ENCODE measurements around the gene PTPRE. TPM values are rescaled to one million over a fixed set of nuclear protein-coding genes. Genes with fewer than 3 reads are reported as not detected.
"Not testable (repeated sequence)": the region's sequence is repeated elsewhere in the genome, so short reads cannot be mapped to it uniquely, and the experiment has no call there.

The PTPRE gene
- total RNA-seq, 1 donor from 2014 or later = 1.2 TPM

DNA sequence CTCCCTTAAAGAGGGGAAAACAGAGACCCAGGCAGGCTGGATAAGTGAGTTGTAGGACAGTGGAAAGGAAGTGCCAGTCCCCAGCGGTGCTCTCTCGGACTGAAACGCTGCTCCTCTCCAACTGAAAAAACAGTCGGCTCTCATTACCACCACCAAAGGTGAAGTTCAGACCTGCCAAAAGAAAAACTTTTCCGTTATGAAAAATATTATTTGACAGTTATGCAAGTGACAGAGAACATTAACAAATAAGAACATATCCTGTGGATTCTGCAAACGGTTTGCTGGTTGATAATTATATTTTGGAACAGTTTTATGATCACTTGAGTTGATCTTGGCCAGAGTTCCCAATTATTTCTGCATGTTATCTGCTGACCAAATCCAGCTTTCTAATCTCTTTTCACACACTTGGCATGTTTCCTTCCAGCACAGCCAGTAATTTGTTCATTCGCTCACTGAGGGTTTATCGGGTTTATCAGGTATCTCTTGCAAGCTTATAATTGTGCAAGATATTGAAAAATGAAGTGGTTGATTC is 82.6 kb downstream of the PTPRE start:
- DNase-seq (ENCODE audit: extremely low spot score, unreplicated experiment) = no peak
- H3K4me1 Mint-ChIP-seq (ENCODE audit: unreplicated experiment) = peaks cover 31% of the 10 kb centered on the region
- no peaks in the 10 kb centered on the region for H3K9me3 Mint-ChIP-seq (ENCODE audit: unreplicated experiment)
- TF ChIP-seq, protein P1, sequence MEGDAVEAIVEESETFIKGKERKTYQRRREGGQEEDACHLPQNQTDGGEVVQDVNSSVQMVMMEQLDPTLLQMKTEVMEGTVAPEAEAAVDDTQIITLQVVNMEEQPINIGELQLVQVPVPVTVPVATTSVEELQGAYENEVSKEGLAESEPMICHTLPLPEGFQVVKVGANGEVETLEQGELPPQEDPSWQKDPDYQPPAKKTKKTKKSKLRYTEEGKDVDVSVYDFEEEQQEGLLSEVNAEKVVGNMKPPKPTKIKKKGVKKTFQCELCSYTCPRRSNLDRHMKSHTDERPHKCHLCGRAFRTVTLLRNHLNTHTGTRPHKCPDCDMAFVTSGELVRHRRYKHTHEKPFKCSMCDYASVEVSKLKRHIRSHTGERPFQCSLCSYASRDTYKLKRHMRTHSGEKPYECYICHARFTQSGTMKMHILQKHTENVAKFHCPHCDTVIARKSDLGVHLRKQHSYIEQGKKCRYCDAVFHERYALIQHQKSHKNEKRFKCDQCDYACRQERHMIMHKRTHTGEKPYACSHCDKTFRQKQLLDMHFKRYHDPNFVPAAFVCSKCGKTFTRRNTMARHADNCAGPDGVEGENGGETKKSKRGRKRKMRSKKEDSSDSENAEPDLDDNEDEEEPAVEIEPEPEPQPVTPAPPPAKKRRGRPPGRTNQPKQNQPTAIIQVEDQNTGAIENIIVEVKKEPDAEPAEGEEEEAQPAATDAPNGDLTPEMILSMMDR (IDR thresholded peaks at IDR 0.05) = no peak
- no peak overlapping the region for H3K4me3 Mint-ChIP-seq (ENCODE audit: unreplicated experiment)
- H3K27me3 Mint-ChIP-seq (ENCODE audit: unreplicated experiment) = no peaks in the 10 kb centered on the region
- H3K27ac Mint-ChIP-seq (ENCODE audit: unreplicated experiment) = peak overlapping the region; percentile 48
- no peaks in the 10 kb centered on the region for H3K36me3 Mint-ChIP-seq (ENCODE audit: unreplicated experiment)

DNA sequence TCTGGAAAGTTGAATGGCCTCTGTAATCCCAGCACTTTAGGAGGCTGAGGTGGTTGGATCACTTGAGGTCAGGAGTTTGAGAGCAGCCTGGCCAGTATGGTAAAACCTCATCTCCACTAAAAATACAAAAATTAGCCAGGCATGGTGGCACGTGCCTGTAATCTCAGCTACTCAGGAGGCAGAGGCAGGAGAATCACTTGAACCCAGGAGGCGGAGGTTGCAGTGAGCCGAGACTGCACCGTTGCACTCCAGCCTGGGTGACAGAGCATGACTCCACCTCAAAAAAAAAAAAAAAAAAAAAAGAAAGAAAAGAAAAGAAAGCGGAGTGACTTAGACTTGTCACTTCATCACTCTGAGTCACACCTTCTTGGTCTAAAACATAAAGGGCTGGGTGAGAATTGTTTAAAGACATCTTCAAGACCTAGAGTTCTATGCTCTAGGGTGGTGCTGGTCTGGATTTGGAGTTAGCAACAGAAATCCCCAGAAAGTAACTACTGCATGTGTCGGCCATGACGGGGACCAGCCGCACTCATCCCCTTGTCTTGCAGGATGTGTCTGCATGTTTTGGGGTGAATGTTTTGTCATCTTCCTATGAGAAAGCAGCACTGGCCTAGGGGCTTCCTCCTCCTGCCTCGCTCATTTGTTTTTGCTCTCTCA is 83.4 kb downstream of the PTPRE start:
- H3K9me3 Mint-ChIP-seq (ENCODE audit: unreplicated experiment); H3K27me3 Mint-ChIP-seq (ENCODE audit: unreplicated experiment); H3K4me3 Mint-ChIP-seq (ENCODE audit: unreplicated experiment); H3K36me3 Mint-ChIP-seq (ENCODE audit: unreplicated experiment); DNase-seq (ENCODE audit: extremely low spot score, unreplicated experiment): not testable (repeated sequence)
- H3K27ac Mint-ChIP-seq (ENCODE audit: unreplicated experiment) = peak overlapping the region; percentile 66
- peaks cover 31% of the 10 kb centered on the region for H3K4me1 Mint-ChIP-seq (ENCODE audit: unreplicated experiment)

DNA sequence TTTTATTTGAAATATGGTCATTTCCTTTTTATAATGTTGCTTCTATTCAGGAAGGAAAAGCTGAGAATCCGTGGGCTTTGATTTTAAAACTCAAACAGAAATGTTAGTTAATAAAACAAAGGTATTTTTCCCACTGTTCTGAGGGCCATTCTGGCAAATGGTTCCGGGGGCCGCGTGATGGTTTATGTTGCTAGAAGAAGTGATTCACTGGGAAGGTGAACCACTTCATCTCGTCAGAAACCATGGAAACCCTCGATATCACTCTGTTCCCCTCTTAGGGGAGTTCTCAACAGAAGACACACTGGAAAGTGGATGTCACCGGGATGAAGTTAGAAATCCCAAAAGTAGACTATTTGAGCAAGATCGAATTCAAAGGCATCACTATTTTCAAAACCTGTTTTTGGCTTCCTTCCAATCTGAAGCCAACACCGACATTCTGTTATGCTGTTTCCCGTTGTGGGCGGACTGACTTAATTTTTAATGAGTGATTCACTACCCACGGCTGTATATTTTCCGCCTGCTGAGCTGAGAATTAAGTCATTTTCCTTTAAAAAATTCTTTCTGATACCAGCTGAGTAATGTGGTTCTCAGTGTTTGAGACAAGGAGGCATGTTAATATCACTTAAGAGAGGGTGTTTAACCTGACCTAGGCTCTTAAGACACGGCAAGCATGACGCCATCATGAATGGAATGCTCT is 84.1 kb downstream of the PTPRE start:
- Mint-ChIP-seq H3K36me3 (ENCODE audit: unreplicated experiment) (no peaks in the 10 kb centered on the region), H3K4me1 (ENCODE audit: unreplicated experiment) (peaks cover 31% of the 10 kb centered on the region), H3K9me3 (ENCODE audit: unreplicated experiment) (no peaks in the 10 kb centered on the region), H3K27me3 (ENCODE audit: unreplicated experiment) (no peaks in the 10 kb centered on the region), H3K4me3 (ENCODE audit: unreplicated experiment) (peak overlapping the region; percentile 16), H3K27ac (ENCODE audit: unreplicated experiment) (peak overlapping the region; percentile 66)
- TF ChIP-seq, protein P1 (IDR thresholded peaks at IDR 0.05) = no peak
- DNase-seq (ENCODE audit: extremely low spot score, unreplicated experiment) = no peak

DNA sequence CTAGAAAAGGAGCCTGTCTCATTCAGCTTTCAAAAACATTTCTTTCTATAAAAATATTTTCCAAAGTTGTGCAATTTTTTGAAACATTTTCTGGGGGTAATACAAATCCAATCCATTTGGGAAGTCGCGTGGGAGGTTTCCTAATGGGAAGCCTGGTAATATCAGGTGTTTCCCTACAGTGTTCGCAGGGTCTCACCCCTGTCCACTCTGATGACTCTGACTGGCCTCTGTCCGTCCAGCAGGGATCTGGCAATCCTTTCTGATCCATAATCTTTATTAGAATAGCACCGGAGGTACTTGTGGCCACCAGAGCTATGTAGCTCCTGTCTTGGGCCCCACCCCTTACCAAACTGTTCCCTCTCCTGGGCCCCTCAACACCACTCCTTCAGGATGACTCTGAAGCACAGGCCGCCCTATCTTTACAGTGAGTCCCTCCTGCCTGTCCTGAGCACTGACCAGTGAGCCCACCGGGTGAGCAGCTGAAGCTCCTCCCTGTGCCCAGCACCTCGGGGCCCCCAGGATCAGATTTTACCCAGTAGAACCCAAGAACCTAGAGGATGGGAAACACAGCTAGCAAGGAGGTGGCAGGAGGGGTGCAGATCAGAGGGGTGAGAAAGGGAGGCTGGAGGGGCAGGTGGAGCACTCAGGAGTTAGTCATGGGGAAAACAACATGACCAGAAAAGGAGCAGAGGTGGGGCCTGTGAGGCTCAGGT is 84.8 kb downstream of the PTPRE start:
- H3K27ac Mint-ChIP-seq (ENCODE audit: unreplicated experiment) = peak overlapping the region; percentile 66
- peaks cover 32% of the 10 kb centered on the region for H3K4me1 Mint-ChIP-seq (ENCODE audit: unreplicated experiment)
- TF ChIP-seq, protein P1 (IDR thresholded peaks at IDR 0.05) = no peak
- peak overlapping the region; percentile 16 for H3K4me3 Mint-ChIP-seq (ENCODE audit: unreplicated experiment)
- no peaks in the 10 kb centered on the region for H3K36me3 Mint-ChIP-seq (ENCODE audit: unreplicated experiment)
- H3K27me3 Mint-ChIP-seq (ENCODE audit: unreplicated experiment) = no peaks in the 10 kb centered on the region
- DNase-seq (ENCODE audit: extremely low spot score, unreplicated experiment) = no peak
- no peaks in the 10 kb centered on the region for H3K9me3 Mint-ChIP-seq (ENCODE audit: unreplicated experiment)

DNA sequence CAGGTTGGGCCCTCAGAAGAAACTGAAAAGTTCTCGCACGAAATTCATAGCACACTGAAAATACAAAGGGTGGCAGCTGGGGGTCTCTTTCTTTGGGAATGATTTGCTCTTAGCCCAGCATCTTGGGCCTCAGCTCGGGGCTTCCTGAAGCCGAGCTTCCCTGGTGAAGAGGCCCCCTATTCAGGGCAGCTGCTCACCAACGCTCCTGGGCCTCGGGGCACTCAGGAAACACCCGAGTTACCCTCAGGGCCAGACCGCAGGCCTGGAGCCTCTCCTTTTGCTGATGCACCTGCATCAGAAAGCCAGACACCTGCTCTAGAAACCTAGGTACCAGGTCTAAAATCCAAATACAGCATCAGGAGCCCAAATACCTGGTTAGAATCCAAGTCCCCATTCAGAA is 85.5 kb downstream of the PTPRE start:
- H3K27me3 Mint-ChIP-seq (ENCODE audit: unreplicated experiment) = no peaks in the 10 kb centered on the region
- no peaks in the 10 kb centered on the region for H3K36me3 Mint-ChIP-seq (ENCODE audit: unreplicated experiment)
- no peak overlapping the region for H3K4me3 Mint-ChIP-seq (ENCODE audit: unreplicated experiment)
- H3K9me3 Mint-ChIP-seq (ENCODE audit: unreplicated experiment) = no peaks in the 10 kb centered on the region
- TF ChIP-seq, protein P1 (IDR thresholded peaks at IDR 0.05) = no peak
- peaks cover 33% of the 10 kb centered on the region for H3K4me1 Mint-ChIP-seq (ENCODE audit: unreplicated experiment)
- no peak overlapping the region for H3K27ac Mint-ChIP-seq (ENCODE audit: unreplicated experiment)
- DNase-seq (ENCODE audit: extremely low spot score, unreplicated experiment) = no peak

Data from osteocyte (in vitro differentiated cells).